Brain pericyte (primary cell): Measurements from ENCODE around the gene VPS13C.

Experiments used
- DNase-seq: peaks from one replicate; pipeline ENCODE4 v3.0.0-alpha.2; 2012; ENCODE audit warnings: low read depth, low spot score

VPS13C gene, protein sequence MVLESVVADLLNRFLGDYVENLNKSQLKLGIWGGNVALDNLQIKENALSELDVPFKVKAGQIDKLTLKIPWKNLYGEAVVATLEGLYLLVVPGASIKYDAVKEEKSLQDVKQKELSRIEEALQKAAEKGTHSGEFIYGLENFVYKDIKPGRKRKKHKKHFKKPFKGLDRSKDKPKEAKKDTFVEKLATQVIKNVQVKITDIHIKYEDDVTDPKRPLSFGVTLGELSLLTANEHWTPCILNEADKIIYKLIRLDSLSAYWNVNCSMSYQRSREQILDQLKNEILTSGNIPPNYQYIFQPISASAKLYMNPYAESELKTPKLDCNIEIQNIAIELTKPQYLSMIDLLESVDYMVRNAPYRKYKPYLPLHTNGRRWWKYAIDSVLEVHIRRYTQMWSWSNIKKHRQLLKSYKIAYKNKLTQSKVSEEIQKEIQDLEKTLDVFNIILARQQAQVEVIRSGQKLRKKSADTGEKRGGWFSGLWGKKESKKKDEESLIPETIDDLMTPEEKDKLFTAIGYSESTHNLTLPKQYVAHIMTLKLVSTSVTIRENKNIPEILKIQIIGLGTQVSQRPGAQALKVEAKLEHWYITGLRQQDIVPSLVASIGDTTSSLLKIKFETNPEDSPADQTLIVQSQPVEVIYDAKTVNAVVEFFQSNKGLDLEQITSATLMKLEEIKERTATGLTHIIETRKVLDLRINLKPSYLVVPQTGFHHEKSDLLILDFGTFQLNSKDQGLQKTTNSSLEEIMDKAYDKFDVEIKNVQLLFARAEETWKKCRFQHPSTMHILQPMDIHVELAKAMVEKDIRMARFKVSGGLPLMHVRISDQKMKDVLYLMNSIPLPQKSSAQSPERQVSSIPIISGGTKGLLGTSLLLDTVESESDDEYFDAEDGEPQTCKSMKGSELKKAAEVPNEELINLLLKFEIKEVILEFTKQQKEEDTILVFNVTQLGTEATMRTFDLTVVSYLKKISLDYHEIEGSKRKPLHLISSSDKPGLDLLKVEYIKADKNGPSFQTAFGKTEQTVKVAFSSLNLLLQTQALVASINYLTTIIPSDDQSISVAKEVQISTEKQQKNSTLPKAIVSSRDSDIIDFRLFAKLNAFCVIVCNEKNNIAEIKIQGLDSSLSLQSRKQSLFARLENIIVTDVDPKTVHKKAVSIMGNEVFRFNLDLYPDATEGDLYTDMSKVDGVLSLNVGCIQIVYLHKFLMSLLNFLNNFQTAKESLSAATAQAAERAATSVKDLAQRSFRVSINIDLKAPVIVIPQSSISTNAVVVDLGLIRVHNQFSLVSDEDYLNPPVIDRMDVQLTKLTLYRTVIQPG (N-terminal part only)

DNA sequence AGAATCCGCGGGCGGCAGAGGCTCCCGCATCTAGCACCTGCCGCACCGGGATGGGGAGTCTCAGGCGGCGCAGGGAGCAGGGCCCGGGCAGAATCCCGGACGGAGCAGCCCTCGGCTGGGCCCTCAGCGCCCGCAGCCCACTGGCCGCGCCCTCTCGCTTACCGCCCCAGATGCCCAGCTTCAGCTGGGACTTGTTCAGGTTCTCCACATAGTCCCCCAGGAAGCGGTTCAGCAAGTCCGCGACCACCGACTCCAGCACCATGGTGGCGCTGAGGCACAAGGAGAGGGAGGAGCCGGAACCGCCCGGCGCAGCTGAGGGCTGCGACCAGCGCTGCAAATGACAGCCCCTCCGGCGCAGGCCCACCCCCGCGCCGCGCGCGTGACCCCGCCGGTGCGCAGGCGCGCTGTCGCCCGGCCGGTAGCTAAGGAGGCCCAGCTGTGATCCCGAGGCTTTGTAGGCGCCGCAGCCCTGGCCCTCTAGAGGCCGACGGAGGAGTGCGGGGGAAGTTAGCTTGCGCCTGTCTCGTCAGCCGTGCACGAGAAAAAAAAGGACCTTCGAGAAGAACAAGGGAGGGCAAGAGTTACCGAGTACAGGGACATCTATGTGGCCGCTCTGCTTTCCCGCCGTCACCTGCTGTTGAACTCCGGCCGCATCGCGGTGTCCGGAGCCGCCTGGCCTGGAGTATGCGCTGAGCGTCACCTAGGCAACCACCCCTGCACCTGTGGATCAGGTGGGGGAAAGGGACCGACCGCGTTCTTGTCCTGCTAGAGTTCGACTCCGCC is at the start of gene VPS13C:
TSS of gene VPS13C (minus strand) at position 335 of the 783 bp plus-strand sequence. CDS start at position 262, 73 bp downstream.
- peak; percentile 72 for DNase-seq

DNA sequence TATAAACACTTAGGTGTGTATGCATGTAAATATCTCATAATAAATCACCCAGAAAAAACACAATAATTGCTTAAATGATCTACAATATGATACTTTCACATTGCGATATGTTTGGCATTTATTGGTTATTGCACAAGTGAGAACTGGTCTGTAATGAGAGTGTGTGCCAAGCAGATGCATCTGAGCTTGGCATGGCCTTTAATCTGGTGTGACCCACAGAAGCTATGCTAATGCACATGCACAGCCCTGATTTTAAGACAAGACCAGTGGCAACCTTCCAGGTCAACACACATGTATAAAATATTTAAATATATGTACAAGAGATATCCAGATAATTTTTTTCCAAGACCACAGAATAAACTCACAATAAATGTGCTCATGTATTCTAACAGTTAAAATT is 49.2 kb upstream of the VPS13C start:
- DNase-seq = no peak

DNA sequence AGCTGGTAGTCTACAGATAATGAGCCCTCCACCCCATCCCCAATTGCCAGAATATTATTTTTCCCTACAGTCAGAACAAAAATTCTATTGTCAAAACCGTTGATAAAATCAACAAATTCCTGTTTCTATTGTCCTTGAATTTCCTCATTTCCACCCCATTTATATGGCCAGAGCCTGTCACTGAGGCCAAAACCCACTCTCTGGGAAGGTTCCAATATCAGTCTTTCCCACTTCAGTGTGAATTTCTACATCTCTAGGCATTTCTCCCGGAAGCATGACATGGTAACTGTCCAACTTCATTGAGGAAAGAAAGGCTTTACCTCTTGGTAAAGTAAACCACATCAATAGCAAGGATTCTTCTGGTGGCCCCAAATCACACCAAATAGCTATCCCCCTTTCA is 48.2 kb upstream of the VPS13C start:
- DNase-seq = no peak

DNA sequence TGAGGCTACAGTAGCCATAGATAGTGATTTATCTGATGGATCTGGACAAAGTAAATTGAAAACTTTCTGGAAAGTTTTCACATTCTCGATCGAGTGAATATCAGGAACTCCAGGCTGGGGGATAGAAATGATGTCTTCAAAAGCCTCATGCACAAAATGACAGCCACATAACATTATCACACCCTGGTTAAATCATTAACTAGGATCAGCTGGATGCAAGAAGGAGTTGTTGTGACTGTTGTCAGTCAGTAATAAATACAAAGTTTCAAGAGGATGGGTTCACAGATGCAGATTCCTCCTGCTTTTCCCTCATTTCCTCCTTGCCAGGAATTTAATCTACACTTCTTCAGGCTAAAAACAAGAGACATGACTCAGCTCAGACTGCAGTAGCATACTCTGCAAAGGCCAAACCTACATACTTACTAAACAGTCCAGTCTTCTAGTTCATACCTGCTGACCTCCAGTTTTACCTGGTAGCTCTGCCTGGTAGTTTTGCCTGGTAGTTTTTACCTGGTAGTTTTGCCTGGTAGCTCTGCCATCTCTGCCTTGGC is 47.4 kb upstream of the VPS13C start:
- DNase-seq = no peak

DNA sequence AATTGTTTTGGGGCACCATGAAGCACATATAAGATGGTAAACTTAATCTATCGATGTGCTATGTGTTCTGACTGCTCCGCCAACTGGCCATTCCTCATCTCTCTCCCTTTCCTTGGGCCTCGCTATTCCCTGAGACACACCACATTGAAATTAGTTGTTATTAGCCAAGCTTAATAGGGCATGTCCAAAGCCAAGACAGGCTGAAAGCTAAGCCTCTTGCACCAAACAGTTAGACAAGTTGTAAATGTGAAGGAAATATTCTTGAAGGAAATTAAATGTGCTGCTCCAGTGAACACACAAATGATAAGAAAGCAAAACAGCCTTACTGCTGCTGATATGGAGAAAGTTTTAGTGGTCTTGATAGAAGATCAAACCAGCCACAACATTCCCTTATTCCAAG is 45.8 kb upstream of the VPS13C start:
- no peak for DNase-seq

DNA sequence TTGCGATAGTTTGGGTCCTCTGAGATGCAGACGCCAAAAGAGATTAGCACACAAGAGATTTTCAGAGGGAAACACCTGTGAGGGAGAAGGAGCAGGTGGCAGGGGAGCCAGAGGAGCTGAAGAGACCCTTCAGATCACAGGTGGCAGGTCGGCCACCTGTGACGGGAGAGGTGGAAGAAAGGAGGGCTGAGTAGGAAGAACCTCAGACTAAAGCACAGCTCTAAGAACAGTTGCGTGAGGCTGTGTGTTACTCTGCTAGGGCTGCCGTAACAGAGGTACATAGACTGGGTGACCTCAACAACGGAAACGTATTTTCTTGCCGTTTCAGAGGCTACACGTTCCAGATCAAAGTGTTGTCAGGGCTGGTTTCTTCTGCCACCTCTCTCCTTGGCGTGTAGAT is 45.0 kb upstream of the VPS13C start:
- DNase-seq = no peak

DNA sequence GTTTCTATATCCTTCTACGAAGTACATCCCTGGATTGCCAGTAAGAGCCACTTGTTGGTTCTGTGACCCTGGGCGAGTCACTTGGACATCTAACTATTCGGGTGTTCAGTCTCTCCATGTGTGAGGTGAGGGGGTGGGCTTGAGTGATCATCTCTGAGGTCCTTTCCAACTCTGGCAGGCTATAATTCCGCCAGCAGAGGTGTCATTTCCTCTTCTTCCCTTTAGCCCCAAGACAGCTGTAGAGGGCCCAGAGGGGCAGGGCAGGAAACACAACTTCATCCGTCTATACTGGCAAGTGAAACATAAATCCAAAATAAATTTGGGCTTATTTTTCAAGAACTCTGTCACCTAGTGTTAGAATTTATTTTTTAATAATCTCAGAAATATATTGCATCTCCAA is 44.6 kb upstream of the VPS13C start:
- no peak for DNase-seq

DNA sequence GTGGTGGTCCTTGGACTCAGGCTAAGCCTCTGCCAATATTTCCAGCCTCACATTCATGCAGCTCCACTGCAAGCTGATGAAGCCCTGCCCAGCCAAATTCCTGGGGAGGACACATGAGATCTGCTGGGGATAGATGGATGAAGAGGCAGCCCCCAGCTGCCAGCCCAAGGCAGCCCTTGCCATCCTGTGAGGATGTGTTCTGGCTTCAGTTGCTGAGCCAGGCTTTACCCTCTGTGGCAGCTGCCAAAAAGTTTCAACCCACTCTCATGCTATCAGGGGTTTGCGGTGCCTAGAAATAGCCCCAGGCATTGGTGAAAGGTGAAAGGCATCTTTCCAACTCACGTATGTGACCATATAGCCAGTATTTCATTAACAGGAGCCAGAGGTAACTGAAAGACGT is 44.2 kb upstream of the VPS13C start:
- DNase-seq = no peak

DNA sequence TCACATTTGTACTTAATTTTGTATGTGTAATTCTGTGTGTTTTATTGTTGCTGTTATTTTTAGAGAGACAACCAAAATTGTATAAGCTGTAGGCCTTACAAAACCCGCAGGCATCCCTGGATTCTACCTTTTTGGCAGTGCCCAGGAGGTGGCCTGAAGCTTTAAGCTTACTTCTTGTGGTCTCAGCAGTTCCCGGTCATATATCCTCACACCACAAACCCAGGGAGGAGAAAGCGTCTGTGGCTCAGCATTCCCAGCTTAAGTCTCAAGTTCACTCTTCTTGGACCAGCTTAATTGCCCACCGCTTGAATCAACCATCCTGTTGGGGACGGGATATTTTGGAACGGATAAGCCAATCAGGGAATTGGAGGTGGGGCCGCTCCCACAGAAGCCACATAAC is 43.2 kb upstream of the VPS13C start:
- DNase-seq = no peak

DNA sequence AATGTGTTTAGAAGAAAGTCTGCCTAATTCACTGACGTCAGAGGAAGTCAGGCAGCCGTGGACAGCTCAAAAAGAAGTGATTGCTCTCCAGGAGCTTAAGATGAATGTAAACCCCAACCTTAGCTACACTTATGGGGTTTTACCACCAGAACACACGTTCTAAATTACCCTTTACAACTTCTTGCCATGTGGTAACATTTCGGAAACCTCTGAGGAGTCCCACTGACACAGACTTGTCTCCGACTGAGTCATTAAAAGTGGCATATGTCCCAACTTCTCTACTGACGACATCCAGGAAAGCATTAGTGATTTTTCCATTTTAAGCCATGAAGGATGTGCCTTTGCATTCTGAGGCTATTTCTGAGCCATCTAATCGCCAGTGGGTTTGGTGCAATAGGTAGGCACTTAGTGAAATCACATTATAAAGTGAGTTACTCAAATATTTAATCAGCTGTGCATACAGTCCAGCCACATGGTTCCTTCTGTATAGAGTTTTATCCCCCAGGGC is 38.9 kb upstream of the VPS13C start:
- no peak for DNase-seq

DNA sequence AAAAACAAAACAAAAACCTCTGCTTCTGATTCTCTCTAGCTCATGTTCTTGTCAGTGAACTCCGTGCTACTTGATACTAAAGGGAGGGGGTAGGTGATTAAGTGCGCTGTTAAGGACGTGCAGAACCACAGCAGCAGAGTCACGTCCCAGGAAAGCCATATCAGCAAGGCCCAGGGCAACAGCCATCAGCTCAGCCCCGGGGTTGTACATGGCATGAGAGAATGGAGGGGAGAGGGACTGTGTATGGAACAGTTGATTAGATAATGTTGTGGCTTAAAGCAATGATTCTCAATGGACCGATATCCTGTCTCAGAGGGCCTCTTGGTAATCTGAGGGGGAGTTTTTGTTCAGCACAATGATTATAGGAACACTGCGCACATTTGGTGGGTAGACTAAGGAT is 34.1 kb upstream of the VPS13C start:
- DNase-seq = no peak

DNA sequence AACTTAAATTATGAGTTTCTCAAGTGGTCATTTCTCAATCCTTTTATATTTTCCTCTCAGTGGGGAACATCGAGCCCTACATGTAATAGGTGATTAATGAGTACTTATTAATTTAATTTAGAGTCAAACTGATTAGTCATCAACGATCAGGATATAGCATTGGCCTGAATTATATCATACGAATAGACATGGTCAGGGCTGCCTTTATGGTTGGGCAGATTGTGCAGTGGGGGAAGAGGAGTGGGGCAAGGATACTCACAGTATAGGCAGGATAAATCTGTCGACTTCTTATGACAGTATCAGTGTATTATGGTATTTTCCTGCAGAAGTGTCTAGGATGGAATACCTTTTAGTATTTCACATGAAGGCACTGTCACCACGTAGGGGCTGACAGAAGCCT is 33.6 kb upstream of the VPS13C start:
- no peak for DNase-seq

DNA sequence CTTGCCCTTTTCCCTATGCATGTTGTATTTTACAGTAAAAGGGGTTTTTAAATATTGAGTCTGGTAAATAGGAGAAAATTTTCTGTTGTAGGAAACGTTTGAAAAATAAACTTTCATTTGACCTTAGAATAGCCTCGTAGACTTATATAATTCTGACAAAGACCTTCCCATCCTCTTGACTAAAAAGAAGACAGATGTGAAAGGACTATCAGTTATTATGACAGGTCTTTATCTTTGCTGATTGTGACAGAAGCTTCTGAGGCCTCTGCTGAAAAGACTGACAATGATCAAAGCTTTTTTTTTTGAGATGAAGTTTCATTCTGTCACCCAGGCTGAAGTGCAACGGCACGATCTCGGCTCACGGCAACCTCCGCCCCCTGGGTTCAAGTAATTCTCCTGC is 30.7 kb upstream of the VPS13C start:
- DNase-seq = no peak

DNA sequence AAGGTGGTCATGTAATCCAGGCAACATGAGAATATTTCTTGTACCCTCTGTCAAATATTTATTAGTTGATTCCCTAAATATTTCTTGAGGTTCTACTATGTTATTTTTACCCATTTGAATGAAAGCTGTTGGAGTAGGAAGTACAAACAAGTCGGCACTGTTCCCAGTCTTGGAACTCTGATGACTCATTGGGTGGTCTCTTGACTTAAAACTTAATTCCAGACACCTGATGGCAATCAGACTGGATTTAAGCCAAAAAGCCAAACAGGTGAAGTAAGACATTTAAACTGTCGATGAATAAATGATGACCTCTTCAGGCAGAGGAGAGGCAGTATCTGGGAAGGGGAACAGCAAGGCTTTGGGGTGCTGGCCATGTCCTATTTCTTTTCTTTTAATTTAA is 29.4 kb upstream of the VPS13C start:
- DNase-seq = no peak

DNA sequence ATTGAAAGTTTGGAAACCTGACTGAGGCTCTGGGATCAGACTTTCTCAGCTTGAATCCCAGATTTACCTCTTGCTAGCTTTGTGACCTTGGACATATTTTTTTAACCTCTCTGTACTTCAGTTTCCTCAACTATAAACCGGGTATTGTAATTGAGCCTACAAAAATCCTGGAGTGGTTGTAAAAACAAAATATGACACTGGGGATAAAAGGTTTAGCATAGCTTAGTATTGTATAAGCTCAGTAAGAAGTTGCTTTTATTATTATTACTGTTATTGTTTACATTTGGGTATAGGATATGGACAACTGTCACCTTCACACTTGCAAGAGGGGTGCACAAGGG is 28.1 kb upstream of the VPS13C start:
- DNase-seq = no peak

DNA sequence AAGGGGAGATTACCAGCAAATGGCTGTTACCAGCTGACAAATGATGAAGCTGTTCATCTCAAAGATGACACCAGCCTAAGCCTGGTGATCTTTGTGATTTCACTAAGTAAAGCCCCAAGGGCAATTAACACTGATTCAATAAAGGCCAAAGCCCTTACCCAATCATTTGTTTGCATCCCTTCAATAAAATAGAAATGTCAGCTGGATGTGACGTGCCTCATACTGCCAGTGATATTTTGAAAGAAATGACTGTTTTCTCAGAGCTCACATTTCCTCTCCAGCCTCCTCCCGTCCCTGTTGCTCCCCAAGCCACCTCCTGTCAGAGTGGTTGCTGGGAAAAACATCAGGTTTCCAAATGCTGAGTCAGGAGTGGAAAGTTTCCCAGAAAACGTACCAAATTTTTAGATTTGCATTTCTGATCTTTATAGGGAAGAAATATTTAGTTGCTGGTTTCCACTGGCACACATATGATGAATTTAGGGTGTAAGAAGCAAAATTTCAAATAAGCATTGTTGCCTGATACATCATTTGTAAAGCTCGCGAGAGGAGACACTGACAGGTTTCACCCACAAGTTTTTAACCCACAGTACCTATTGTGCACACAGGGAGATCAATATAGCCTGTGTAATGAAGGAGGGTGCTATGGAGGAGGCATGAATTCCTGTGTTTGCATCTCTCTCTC is 27.6 kb upstream of the VPS13C start:
- DNase-seq = no peak

DNA sequence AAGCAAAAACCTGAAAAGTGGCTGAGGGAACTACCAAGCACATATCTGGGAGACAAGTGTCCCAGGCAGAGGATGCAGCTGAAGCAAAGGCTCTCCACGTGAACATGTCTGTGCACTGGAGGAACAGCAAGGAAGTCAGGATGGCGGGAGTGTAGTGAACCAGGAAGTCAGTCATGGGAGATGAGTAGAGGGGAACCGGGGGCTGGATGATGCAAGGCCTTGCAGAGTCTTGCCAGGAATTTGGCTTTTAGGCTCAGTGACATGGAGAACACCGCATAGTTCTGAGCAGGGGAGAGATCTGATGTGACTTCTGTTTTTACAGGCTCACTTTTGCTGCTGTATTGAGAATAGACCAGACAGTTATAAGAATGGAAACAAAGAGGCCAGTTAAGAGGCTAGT is 25.5 kb upstream of the VPS13C start:
- DNase-seq = no peak

DNA sequence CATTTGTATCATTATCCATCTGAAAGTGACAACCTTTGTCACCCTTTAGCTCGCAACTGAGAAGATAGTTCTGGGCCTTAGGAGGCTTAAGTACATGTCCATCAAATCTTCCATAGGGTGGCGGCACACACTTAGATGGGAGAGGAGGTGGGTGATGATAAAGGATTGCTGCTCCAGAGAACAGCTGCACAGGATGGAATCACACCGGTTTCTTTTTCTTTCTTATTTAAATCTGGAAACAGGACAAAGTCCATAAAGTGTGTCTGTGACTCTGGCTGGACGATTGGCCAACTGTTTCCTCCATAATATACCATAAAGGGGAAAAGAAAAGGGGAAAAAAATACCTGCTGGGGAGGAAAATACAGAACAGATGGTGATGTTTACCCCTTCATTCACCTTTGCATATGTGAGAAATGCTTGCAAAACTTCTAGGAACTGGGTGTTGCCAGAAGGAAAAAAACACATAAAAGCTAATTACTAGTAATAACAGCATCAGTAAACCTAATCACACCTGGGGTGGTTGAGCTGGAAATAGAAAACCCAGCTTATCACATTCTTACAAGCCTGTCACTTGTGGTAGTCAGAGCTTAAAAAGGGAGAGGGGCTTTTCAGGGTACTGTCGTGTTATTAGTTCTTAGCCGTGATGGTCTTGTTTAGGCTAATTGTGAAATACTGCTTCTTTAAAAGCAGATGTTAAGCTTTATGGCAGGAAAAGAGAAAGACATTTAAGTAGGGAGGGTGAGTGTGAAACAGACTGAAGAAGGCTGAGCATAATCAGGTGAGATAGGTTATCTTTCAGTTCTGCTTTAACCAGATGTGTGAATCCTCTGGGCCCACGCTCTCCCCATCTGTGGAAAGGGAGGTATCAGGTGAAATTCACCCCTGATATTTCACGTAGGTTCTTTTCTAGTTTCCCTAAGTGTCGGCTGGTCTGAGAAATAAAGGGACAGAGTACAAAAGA is 23.2 kb upstream of the VPS13C start:
- DNase-seq = no peak

DNA sequence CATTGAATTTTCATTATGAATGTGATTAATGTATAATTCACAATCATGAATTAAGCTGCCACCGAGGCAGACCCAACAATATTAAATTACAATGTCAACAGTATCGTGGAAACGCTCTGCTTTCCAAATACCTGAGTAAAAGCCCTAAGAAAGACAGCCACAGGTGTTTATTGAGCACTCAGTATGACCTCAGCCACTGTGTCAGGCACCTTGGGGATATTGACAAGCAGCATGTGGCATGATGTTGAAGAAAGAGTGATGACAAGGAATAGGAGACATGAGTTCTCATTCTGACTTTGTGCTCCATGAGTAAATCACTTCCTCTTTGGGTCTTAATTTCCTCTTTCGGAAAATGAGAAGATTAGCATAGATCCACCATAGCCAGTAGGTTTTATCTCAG is 19.3 kb upstream of the VPS13C start:
- DNase-seq = no peak
